Measurements from ENCODE around the gene CRTC3. TPM values are rescaled to one million over a fixed set of nuclear protein-coding genes. Genes with fewer than 3 reads are reported as not detected.

CRTC3 gene
- total RNA-seq, 1 donor from 2014 or later, result 14.1 TPM

DNA sequence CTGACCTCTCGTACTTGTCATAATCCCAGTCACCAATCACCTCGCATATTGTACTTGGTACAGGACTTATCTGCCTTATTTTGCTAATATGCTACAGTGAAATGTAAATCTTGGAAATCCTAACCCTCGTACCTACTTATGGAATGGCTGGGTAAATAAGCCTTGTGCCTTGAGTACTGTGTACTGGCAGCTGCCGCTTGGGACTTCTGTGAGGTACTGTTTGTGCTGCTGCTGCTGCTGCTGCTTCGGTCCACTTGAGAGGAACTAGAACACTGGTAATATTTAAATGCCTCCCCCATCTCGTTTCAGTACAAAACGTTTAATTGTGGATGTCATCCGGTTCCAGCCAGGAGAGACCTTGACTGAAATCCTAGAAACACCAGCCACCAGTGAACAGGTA, 42.5 kb upstream of the CRTC3 start:
- TF ChIP-seq, protein P1, sequence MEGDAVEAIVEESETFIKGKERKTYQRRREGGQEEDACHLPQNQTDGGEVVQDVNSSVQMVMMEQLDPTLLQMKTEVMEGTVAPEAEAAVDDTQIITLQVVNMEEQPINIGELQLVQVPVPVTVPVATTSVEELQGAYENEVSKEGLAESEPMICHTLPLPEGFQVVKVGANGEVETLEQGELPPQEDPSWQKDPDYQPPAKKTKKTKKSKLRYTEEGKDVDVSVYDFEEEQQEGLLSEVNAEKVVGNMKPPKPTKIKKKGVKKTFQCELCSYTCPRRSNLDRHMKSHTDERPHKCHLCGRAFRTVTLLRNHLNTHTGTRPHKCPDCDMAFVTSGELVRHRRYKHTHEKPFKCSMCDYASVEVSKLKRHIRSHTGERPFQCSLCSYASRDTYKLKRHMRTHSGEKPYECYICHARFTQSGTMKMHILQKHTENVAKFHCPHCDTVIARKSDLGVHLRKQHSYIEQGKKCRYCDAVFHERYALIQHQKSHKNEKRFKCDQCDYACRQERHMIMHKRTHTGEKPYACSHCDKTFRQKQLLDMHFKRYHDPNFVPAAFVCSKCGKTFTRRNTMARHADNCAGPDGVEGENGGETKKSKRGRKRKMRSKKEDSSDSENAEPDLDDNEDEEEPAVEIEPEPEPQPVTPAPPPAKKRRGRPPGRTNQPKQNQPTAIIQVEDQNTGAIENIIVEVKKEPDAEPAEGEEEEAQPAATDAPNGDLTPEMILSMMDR (IDR thresholded peaks at IDR 0.05; ENCODE audit: insufficient read depth, low read length, poor library complexity, severe bottlenecking), result no peak
- no peak for DNase-seq (ENCODE audit: low read depth)
- H3K27me3 ChIP-seq (ENCODE audit: control insufficient read depth, insufficient read depth, low read length), result no peaks in the 10 kb centered on the region
- no peak overlapping the region for H3K4me3 ChIP-seq (ENCODE audit: low read depth, low read length)
- peaks cover 3% of the 10 kb centered on the region for H3K36me3 ChIP-seq (ENCODE audit: control insufficient read depth, insufficient read depth, low read length)

DNA sequence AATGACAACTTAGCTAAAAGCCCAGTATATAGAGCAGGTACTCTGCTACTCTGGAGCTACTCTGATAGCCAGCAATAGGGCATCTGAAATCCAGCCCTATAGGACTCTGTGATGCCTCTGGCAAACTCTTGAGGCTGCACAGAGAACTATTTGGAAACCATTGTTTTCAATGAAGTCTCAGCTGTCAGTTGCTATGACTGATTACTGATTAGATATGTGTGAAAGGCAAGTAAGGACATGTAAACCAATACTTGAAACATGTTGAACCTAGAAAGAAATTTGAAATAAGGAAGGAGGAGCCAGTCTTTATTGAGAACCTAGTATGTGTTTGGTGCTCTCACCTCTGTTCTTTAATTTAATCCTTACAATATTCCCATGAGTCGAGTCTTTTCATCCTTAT, 40.2 kb upstream of the CRTC3 start:
- Histone ChIP-seq H3K27me3 (ENCODE audit: control insufficient read depth, insufficient read depth, low read length) (no peaks in the 10 kb centered on the region), H3K36me3 (ENCODE audit: control insufficient read depth, insufficient read depth, low read length) (peaks cover 2% of the 10 kb centered on the region), H3K4me3 (ENCODE audit: low read depth, low read length) (no peak overlapping the region)
- TF ChIP-seq, protein P1 (IDR thresholded peaks at IDR 0.05; ENCODE audit: insufficient read depth, low read length, poor library complexity, severe bottlenecking), result no peak
- no peak for DNase-seq (ENCODE audit: low read depth)

DNA sequence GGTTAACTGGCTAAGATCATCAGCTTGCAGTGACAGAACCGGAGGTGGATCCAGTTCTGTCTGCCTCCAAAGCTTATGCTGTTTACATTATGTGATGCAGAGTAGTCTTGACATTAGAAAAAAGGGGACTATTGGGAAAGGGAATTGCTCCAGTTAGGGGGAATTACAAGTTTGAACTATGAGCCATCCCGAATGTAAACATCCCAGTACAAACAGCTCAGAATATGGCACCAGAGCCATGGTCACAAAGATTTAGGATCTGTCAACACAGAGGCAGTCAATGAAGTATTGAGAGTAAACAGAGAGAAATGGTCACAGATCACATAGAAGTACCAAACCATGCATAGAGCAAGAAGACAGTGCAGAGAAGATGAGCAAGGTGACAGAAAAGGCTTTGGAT, 39.8 kb upstream of the CRTC3 start:
- TF ChIP-seq, protein P1 (IDR thresholded peaks at IDR 0.05; ENCODE audit: insufficient read depth, low read length, poor library complexity, severe bottlenecking), result no peak
- Histone ChIP-seq H3K27me3 (ENCODE audit: control insufficient read depth, insufficient read depth, low read length) (no peaks in the 10 kb centered on the region), H3K36me3 (ENCODE audit: control insufficient read depth, insufficient read depth, low read length) (peaks cover 2% of the 10 kb centered on the region), H3K4me3 (ENCODE audit: low read depth, low read length) (no peak overlapping the region)
- DNase-seq (ENCODE audit: low read depth), result no peak

GRCh38 chr15:90493647-90494046, 36.1 kb upstream of the CRTC3 start:
- no peak overlapping the region for H3K4me3 ChIP-seq (ENCODE audit: low read depth, low read length)
- TF ChIP-seq, protein P1 (IDR thresholded peaks at IDR 0.05; ENCODE audit: insufficient read depth, low read length, poor library complexity, severe bottlenecking), result no peak
- H3K36me3 ChIP-seq (ENCODE audit: control insufficient read depth, insufficient read depth, low read length), result peaks cover 5% of the 10 kb centered on the region
- DNase-seq (ENCODE audit: low read depth), result no peak
- no peaks in the 10 kb centered on the region for H3K27me3 ChIP-seq (ENCODE audit: control insufficient read depth, insufficient read depth, low read length)

- Histone ChIP-seq H3K4me3 (ENCODE audit: low read depth, low read length) (no peak overlapping the region), H3K27me3 (ENCODE audit: control insufficient read depth, insufficient read depth, low read length) (no peaks in the 10 kb centered on the region), H3K36me3 (ENCODE audit: control insufficient read depth, insufficient read depth, low read length) (peaks cover 5% of the 10 kb centered on the region)
- no peak for DNase-seq (ENCODE audit: low read depth)
- TF ChIP-seq, protein P1 (IDR thresholded peaks at IDR 0.05; ENCODE audit: insufficient read depth, low read length, poor library complexity, severe bottlenecking), result no peak
Observed at GRCh38 chr15:90495067-90495466, 34.7 kb upstream of the CRTC3 start.

DNA sequence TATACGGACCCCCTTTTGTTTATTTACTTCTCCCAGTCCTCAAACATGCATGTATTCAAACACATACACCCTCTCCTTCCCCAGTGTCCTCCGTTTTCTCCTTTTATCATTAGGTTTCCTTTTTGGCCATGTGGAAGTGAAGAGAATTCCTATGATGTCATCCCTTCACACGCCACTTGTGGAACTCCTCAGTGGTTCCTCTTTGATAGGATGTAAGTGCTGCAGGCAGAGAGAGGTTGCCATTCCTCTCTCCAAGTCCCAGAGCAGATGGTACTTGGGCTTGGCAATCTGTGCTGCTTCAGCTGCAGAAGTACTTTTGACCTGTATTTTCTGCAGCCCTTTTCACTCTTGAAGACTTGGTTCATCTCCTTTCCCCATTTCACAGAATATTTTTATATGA, 32.9 kb upstream of the CRTC3 start:
- TF ChIP-seq, protein P1 (IDR thresholded peaks at IDR 0.05; ENCODE audit: insufficient read depth, low read length, poor library complexity, severe bottlenecking), result no peak
- H3K4me3 ChIP-seq (ENCODE audit: low read depth, low read length), result no peak overlapping the region
- no peak for DNase-seq (ENCODE audit: low read depth)
- H3K36me3 ChIP-seq (ENCODE audit: control insufficient read depth, insufficient read depth, low read length), result peaks cover 3% of the 10 kb centered on the region
- no peaks in the 10 kb centered on the region for H3K27me3 ChIP-seq (ENCODE audit: control insufficient read depth, insufficient read depth, low read length)

Data from kidney epithelial cell (primary cell).